Stimulated activated CD8-positive, alpha-beta memory T cell treated with anti-CD3 and anti-CD28 coated beads, Interleukin-7, amount 100 ng/mL, for 24 hours (primary cell): ENCODE data around the gene DYNC1LI1.
"Not testable (repeated sequence)": the region's sequence is repeated elsewhere in the genome, so short reads cannot be mapped to it uniquely, and the experiment has no call there.

Experiments
- DNase-seq: peaks from one replicate; pipeline ENCODE4 v3.0.0-alpha.2; 2020; ENCODE audit warnings: low read depth

The DYNC1LI1 gene

DNA sequence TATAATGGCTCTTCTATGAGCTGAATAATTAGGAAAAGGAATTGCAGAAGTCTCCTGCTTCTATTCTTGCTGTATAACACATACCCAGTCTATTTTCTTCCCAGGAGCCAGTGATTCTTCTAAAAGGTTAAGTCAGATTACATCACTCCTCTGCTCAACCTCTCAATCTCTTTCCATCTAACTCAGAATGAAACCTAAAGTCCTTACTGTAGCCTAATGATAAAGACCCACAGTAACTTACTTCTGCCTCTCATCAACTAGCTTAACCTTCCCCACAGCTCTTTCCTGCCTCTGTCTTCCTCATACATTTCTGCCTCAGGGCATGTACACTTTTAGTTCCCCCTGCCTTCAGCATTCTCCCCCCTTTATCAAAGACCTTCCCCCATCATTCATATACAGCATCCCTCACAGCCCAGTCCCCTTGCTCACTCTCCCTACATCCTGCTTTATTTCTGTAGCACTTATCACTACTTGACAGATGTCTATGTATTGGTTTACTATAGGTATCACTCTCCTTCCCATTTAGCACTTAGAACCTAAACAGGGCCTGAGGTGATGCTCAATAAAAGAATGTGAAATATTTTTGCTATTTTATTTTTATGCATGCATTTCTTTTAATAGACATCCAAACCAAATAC, 39.5 kb downstream of the DYNC1LI1 start:
- DNase-seq = no peak

DNA sequence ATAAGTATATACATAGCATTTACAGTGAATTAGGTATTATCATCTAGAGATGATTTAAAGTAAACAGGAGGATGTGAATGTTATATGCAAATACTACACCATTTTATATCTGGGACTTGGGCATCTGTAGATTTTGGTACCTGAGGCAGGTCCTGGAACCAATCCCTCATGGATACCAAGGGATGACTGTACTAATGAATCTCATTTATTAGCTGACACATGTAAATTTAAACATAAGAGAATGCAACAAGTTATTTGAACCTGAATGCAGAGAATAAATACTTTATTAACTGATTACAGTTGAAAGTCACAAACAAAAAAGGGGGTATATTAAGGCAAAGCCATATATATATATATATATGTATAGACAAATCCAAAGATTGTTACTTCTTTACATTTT, 44.9 kb downstream of the DYNC1LI1 start:
- no peak for DNase-seq

DNA sequence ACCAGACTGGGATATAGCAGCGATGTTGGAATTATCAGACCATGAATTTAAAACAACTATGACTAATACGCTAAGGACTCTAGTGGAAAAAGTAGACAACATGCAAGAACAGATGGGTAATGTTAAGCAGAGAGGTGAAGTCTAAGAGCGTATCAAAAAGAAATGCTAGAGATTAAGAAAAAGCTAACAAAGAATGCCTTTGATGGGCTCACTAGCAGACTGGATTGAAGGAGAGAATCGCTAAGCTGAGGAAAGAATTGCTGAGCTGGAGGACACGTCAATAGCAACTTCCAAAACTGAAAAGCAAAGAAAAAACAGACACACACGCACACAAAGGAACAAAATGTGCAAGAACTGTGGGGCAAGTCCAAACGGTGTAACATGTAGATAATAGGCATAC, 48.0 kb downstream of the DYNC1LI1 start:
- DNase-seq = no peak

DNA sequence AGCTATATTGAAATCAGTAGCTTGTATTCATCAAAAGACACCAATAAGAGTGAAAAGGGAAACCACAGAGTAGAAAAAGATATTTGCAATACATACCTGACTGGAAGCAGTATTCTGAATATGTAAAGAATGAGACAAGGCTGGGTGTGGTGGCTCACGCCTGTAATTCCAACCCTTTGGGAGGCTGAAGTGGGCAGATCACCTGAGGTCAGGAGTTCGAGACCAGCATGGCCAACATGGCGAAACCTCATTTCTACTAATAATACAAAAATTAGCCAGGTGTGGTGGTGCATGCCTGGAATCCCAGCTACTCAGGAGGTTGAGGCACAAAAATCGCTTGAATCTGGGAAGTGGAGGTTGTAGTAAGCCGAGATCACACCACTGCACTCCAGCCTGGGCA, 51.7 kb downstream of the DYNC1LI1 start:
- DNase-seq = not testable (repeated sequence)

DNA sequence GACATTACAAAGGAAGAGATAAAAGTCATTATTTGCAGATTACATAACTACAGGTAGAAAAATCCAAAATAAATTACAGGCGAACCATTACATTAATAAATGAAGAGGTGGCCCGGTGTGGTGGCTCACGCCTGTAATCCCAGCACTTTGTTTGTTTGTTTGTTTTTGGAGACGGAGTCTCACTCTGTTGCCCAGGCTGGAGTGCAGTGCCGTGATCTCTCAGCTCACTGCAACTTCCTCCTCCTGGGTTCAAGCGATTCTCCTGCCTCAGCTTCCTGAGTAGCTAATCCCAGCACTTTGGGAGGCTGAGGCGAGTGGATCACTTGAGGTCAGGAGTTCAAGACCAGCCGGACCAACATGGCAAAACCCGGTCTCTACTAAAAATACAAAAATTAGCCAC, 53.9 kb downstream of the DYNC1LI1 start:
- DNase-seq = not testable (repeated sequence)

DNA sequence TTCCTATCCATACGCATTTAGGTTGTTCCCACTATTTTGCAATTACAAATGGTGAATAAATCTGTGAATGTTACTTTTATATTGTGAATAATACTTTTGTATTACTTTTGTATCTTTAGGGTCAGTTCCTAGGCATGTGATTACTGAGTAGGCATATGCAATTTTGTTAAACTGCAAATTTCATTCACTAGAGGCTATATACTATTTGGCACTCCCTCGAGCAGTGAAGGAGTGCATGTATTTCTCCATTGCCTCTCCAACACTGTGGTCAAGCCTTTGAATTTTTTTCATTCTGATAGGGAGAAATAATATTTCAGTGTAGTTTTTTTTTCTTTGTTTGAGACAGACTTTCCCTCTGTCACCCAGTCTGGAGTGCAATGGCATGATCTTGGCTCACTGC, 59.7 kb downstream of the DYNC1LI1 start:
- no peak for DNase-seq

DNA sequence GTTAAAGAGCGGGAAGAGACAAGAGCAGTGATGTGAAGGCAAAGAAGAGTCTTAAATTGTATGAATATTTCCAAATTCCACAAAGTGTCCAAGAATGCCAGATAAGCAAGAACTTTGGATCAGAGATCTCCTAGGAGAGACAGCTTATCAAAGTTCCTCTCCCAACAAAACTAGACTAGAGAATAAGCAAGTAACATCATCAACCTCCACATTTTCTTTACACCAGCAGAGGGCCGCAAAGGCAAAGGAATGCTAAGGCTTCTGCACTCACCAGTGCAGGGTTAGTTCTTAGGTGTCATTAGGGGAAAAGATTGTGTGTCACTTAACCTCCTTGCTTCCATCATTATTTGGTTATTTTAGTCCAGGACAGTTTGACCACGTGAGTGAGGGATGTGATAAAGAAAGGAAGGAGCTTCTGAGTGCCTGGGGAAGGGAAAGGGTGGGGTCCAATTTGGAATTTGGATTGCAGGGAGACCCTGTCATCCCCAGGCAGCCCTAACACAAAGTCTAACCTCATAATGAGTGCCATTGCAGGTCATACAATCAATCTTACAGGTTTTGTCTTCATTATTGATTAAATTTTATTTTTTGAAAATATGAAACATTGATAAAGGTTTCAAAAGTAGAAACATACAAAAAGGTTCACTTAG, 60.5 kb downstream of the DYNC1LI1 start:
- peak; percentile 14 for DNase-seq

DNA sequence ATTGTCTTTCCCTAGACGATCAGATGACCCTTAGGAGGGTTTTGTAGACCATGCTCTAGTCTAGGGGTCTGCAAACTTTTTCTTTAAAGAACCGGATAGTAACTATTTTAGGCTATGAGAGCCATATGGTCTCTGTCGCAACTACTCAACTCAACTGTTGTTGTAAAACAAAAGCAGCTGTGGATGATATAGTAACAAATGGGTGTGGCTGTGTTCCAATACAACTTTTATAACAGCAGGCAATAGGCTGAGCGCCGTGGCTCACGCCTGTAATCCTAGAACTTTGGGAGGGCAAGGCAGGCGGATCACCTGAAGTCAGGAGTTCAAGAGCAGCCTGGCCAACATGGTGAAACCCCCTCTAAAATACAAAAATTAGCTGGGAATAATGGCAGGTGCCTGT, 61.9 kb downstream of the DYNC1LI1 start:
- no peak for DNase-seq

DNA sequence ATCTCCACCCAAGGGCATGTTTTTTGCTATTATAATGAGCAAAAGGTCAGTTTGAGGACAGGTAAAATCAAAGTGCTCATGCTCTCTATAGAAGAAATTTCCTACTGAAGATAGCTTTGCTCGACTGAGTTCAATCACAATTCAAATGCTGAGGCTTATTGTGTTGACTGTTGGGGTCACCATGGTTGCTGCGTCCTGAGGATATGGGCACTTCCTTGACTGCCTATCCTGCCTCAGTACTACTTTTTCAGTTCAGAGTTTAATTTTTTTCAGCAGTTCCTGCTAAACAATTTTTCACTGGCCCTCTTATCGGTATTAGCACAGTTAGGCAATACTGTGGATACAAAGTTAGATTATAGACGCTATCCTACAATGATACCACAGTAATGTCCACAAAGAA, 64.2 kb downstream of the DYNC1LI1 start:
- DNase-seq = no peak

DNA sequence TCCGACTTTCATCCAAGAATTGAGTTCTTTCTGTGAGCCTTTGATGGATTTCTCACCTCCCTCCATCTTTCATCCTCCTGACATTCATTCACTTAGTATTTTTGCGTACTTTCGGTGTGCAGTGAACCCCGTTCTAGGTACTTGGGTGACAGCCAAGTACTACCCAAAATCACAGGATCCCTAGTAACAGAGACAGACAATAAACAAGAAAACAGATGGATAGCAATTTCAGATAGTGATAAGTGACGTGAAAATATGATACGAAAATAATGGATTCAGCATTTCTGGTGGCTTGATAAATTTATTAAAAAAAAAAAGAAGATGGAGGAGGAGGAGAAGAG, 67.7 kb downstream of the DYNC1LI1 start:
- no peak for DNase-seq

DNA sequence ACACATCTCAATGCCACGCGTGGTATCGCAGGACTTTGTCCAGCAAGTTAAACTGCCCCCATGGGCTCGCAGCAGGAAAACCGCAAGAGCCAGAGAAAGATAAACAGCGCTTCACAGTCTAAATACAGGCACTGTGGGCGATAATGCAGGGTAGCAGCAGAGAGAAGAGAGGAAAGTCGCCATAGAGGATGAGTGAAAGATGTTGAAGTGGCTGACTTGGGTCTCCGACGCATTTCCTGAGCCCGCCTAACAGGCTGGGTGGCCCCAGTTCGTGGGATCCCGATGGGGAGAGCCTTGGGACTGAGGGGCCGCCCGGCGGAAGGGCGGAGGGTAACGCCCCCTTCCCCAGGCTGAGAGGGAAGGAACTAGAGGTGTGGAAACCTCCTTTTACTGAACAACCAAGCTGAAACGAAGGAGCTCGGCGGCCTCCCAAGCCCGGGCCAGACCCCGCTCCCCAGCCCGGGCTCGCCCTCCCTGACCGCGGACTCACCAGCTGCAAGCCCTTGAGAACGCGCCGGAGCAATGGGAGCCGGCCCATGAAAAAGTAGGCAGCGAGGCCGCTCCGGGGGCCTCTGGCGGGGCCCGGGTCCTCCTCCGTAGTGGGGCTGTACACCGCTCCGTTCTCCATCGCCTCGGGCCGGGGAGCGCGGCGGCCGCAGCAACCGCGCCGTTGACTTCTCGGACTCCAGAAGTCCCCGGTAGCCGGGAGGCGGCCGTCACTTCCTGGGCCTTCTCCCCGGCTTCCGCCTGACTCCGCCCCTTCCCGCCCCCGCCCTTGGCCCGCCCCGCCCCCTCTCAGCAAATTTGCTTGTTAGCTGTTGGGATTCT, 68.3 kb downstream of the DYNC1LI1 start, which contains the start of gene CMTM6:
Gene CMTM6, minus strand, starts transcription at position 735 of the 828 bp plus-strand sequence. Its CDS starts 107 bp downstream, at position 628.
- DNase-seq = peak; percentile 49

DNA sequence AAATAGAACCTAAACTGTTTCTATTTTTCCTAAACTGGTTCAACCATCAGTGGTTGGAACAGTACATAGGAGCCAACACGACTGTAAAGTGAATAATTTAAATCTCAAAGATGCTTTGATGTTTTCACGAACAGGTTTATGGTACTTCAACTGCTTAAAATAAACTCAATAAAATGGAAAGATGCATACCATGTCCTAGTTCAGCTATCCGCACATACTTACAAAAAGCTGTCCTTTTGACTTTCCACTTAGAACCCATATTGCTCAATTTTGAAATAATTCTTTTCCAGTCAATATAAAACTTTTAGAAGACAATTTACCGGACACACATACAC, 68.9 kb downstream of the DYNC1LI1 start:
- no peak for DNase-seq

DNA sequence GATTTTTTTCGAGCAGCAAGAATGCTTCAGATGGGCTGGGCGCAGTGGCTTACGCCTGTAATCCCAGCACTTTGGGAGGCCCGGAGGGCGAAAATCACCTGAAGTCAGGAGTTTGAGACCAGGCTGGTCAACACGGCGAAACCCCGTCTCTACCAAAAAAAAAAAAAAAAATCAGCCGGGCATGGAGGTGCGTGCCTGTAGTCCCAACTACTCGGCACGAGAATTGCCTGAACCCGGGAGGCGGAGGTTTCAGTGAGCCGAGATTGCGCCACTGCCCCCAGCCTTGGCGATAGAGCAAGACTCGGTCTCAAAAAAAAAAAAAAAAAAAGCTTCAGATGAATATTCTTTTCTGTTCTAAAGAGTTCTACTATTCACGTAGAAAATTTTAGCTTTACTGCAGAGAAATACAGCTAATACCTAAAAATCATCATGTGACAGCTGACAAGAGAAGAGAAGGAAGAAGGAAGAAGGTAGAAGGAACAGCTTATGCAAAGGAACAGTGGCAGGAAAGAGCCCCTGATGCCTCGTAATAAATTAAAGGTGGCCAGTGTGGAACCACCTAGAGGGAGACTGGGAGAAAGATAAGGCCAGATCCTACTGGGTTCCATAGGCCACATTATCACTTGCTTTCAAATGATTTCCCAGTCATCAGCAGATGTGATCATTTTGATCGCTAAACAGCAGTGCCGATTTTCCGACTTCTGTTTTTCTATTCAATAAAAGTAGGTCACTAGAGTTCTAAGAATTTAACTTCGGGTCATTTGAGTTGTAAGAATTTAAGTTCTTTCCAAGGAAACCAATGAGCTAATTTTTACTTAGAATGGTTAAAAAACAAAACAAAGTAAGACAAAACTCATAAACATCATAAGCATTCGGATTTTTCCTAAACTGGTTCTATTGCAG, 69.5 kb downstream of the DYNC1LI1 start:
- DNase-seq = no peak

DNA sequence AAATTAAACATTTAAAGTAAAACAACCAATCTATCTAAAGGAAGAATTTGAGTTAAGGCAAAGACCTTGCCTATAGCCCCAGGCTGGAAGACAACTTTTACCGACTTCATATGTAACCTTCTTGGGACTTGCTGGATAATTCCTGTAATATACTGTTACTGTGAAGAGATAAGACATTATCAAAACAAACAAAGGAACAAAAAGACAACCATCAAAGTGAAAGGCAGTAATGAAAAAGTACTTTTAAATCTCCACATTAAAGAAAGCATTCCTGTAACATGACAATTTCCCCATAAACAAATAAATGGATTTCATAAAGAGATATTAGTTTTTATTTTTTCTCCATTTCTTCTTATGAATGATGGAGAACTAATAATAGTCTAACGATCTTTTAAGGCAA, 70.4 kb downstream of the DYNC1LI1 start:
- DNase-seq = no peak

DNA sequence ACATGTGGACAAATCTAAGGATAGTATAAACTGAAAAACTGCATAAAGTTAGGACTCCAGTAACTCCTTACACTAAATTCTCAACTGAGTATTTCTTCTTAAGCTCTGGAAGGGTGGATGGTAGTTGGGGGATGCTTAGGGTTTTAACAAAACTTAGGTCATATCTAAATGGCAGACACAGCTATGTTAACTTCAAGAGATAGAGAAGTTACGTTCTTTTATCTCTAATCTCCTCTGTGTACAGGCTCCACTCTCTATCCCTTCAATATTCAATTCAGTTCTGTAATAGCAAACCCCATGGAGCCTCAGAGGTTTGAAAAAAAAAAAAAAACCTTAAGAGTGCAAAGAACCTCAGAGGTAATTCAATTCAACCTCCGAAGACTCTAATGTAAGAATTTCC, 71.1 kb downstream of the DYNC1LI1 start:
- DNase-seq = no peak

DNA sequence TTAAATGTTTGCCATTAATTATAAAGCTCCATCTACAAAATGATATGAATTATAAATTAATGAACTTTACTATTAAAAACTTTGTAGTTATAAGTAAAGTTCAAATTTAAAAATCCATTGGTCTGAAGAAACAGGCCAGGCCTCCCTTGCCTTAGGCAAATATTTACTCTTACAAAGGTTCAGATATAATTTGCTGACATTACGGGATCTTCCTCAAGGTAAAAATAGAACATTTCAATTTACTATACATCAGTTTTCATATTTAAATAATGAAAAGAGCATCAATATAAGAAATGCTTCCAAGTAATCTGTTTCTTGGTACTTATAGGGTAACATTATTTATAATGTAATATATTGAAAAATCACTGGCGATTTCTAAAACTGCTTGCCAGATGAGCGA, 71.7 kb downstream of the DYNC1LI1 start:
- DNase-seq = no peak

DNA sequence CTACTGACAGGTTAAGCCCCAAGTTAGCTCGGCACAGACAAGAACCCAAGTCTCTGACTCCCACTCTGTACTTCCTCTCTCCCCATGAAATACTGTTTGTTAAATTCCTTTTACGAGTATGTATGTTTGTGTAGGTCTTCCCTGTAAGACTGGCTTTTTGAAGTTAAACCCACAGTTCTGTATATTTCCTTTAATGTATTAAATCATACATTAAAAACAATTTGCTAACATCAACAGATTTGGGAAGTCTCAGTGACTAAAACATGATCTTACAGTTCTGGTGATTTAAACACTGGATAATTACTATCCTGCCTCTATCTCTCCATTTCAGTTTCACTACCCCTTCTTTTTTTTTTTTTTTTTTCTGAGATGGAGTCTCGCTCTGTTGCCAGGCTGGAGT, 72.4 kb downstream of the DYNC1LI1 start:
- DNase-seq = no peak

DNA sequence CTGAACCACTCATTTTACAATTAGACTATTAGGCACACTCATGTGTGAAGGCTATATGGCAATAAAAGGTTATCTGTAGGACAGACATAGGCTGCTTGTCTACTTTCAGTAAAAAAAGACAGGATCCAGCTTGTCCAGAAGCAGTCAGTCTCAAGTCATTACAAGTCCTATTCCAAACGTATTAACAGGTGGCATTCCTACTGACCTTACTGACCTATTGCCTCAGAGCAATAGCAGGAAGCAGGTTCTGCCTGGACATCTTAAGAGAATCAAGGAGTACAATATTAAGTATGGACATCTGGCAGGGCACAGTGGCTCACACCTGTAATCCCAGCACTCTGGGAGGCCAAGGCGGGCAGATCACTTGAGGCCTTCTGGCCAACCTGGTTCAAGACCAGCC, 75.0 kb downstream of the DYNC1LI1 start:
- DNase-seq = no peak

DNA sequence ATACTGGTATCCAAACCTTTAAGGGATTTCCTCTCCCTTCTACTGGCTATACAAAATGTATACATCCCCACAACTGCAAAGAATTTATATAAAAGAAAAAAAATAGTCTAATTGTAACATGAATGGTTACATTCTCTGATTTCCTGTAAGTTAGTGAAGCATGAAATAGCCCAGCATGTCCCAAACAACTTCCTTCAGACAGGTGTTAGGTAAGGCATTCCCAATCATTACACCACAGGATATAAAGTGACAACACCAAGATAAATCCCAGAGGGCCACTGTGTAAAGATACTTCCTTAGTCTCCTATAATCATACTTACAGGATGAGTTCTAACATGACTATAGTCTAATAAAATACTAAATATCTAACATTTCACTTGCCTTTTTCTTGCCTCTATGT, 75.6 kb downstream of the DYNC1LI1 start:
- no peak for DNase-seq

DNA sequence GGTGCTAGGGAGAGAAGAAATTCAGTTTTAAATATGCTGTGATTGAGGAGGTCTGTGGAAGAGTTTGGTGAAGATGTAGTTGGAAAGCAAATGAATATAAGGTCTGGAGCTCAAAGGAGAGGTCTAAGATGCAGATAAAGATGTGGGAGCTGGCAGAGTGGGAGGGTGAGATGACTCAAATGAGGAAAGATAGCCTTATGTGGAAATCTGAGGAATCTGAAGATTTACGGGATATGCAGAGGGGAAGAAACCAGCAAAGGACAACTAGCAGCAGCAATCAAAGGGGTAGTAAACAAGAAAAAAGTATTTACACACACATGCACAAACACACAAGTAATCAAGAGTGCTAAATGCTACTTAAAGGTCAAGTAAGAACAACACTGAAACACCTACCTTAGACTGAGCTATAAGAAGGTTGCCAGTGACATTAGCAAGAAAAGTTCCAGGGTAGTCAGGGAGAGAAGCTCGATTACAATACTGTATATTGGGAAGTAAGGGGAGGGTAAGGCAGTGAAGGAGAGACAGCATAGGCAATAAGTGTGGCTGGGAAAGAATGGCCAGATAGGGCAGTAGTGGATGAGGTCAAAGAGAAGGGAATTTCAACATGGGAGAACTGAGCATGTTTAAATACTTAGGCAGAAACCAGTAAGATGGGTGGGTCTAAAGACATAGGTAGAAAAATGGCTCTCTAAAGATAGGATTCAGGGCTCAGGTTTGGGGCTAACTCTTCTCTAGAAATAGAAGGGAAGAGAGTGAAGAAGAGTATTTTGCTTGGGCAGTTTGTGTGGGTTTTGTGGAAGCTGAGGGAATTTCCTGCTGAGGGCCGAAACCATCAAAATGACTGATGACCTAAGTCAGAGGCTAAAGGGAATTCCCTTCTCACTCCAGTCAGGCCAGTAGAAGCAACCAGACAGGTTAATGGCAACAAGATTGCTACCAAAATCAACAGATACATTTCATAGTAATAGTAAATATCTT, 76.9 kb downstream of the DYNC1LI1 start:
- no peak for DNase-seq
